B cell (primary cell): ENCODE data around the gene MRS2. TPM values are rescaled to one million over a fixed set of nuclear protein-coding genes. Genes with fewer than 3 reads are reported as not detected.
A peak's percentile ranks its signal among the peaks of the same experiment; 100 is the strongest.

Experiments used
- ATAC-seq: fragments of 200-7000 bp; cut with Tn5 transposase; one replicate; pipeline ENCODE4 v1.10.0; 2021; ENCODE audit warnings: low read depth, mild to moderate bottlenecking, moderate number of reproducible peaks, moderate library complexity
- CTCF ChIA-PET: fragments of 350-600 bp; sonication (Branson Sonifier 250); formaldehyde crosslinking; loops from one replicate; lab custom pipeline; 2021; ENCODE audit warnings: antibody characterized with exemption, inconsistent platforms; lab: Charles Lee
- POLR2A ChIA-PET: fragments of 350-600 bp; sonication (Branson Sonifier 250); formaldehyde crosslinking; loops from one replicate; lab custom pipeline; 2021; ENCODE audit warnings: antibody characterized with exemption; lab: Charles Lee
- DNase-seq: peaks from one replicate; pipeline ENCODE4 v3.0.0; 2013
- H2AFZ ChIP-seq: 2 replicates; pipeline ENCODE4 v1.6.1; 2012; ENCODE audit warnings: mild to moderate bottlenecking, low read depth, low read length; ENCODE audit not compliant: insufficient read depth, poor library complexity, severe bottlenecking
- H3K27ac ChIP-seq, 2 donors: 1 replicate in 1 of 2; 2 replicates in 1 of 2; pipeline ENCODE4 v1.5.1; 2012 to 2013; ENCODE audit warnings: low read length in 2 of 2, mild to moderate bottlenecking in 2 of 2, moderate library complexity in 1 of 2
- H3K27me3 ChIP-seq, 4 experiments: fragments of 200-600 bp in 1 of 4; sonication (generic) in 1 of 4; replicated peaks in 1 of 4; 1 replicate in 2 of 4; 2 replicates in 2 of 4; pipeline versions ENCODE4 v1.6.1 to v1.7.0; 2013 to 2016; ENCODE audit warnings: low read length in 3 of 4, mild to moderate bottlenecking in 2 of 4, mixed read lengths in 1 of 4, moderate library complexity in 1 of 4; ENCODE audit not compliant: insufficient read depth in 4 of 4, control insufficient read depth in 3 of 4; ENCODE audit errors: control extremely low read depth in 1 of 4
- H3K36me3 ChIP-seq, 2 experiments: replicated peaks in 1 of 2; 1 replicate in 1 of 2; 2 replicates in 1 of 2; pipeline versions ENCODE4 v1.6.1 to v1.7.1; 2013; ENCODE audit warnings: low read length in 1 of 2; ENCODE audit not compliant: insufficient read depth in 2 of 2, control insufficient read depth in 1 of 2; ENCODE audit errors: control extremely low read depth in 1 of 2, extremely low read depth in 1 of 2
- H3K4me1 ChIP-seq, 2 donors: fragments of 200-600 bp in 1 of 2; sonication (generic) in 1 of 2; 1 replicate in 1 of 2; 2 replicates in 1 of 2; pipeline versions ENCODE4 v1.5.1 to v1.6.1; 2013 to 2017; ENCODE audit warnings: low read length in 2 of 2; ENCODE audit not compliant: control insufficient read depth in 2 of 2, insufficient read depth in 2 of 2
- H3K4me2 ChIP-seq: replicated peaks from 2 replicates; pipeline ENCODE3; 2012; ENCODE audit warnings: mild to moderate bottlenecking, low read depth, low read length; ENCODE audit not compliant: poor library complexity, severe bottlenecking
- H3K4me3 ChIP-seq, 5 experiments: fragments of 200-600 bp in 1 of 5; sonication (generic) in 1 of 5; 1 replicate in 3 of 5; 2 replicates in 2 of 5; pipeline versions ENCODE4 v1.5.1 to v1.7.0; 2011 to 2016; ENCODE audit warnings: low read length in 4 of 5, mild to moderate bottlenecking in 4 of 5, low read depth in 2 of 5, control low read depth in 1 of 5, moderate library complexity in 1 of 5; ENCODE audit not compliant: insufficient read depth in 1 of 5; ENCODE audit errors: control extremely low read depth in 1 of 5, extremely low read depth in 1 of 5
- H3K79me2 ChIP-seq: fragments of 200-600 bp; sonication (generic); one replicate; pipeline ENCODE4 v1.6.0; 2016; ENCODE audit warnings: low read length; ENCODE audit not compliant: control insufficient read depth, insufficient read depth
- H3K9ac ChIP-seq: fragments of 200-600 bp; sonication (generic); 2 replicates; pipeline ENCODE4 v1.6.1; 2017; ENCODE audit warnings: mild to moderate bottlenecking, low read length, moderate library complexity
- H3K9me3 ChIP-seq, 3 donors: one replicate each; pipeline versions ENCODE4 v1.6.1 to v1.7.1; 2013; ENCODE audit warnings: low read length in 2 of 3; ENCODE audit not compliant: control insufficient read depth in 2 of 3, insufficient read depth in 1 of 3; ENCODE audit errors: control extremely low read depth in 1 of 3
- H4K20me1 ChIP-seq: 2 replicates; pipeline ENCODE4 v1.6.0; 2012; ENCODE audit warnings: mild to moderate bottlenecking, low read length; ENCODE audit not compliant: insufficient read depth, control insufficient read depth, poor library complexity, severe bottlenecking
- H3K27ac Mint-ChIP-seq: one replicate; pipeline ENCODE4 v1.8.0; 2021; ENCODE audit warnings: mixed read lengths
- H3K27me3 Mint-ChIP-seq: one replicate; pipeline ENCODE4 v1.8.0; 2021; ENCODE audit warnings: mixed read lengths
- H3K4me1 Mint-ChIP-seq: one replicate; pipeline ENCODE4 v1.8.0; 2021; ENCODE audit warnings: mixed read lengths
- H3K4me3 Mint-ChIP-seq: one replicate; pipeline ENCODE4 v1.8.0; 2021; ENCODE audit warnings: mixed read lengths
- H3K9me3 Mint-ChIP-seq: one replicate; pipeline ENCODE4 v1.8.0; 2022; ENCODE audit warnings: mixed read lengths; ENCODE audit not compliant: insufficient read depth
- EZH2 ChIP-seq: IDR thresholded peaks from 2 replicates; pipeline ENCODE4 v1.6.1; 2012; ENCODE audit warnings: borderline replicate concordance, low read depth, mild to moderate bottlenecking, moderate library complexity, low read length; ENCODE audit not compliant: insufficient read depth, poor library complexity, severe bottlenecking
- WGBS: methylation state at CpG from one replicate; pipeline ENCODE4 v1.1.5; 2013; ENCODE audit warnings: missing lambda C conversion rate; ENCODE audit not compliant: insufficient coverage; 5-methylcytosine and 5-hydroxymethylcytosine counted together
- intact Hi-C: fragments of 100-400 bp; cut with micrococcal nuclease; formaldehyde crosslinking; loops from one replicate; pipeline ENCODE4 v1.10.0; 2022
- polyA plus RNA-seq: library from polyadenylated mRNA; depleted of rRNA; stranded (reverse); fragments of >200 nt; gene quantifications from 2 replicates; pipeline ENCODE4 v1.2.3, GENCODE V29; 2012
- total RNA-seq, 2 donors: library from RNA; stranded (reverse); fragments of 120-200 nt in 1 of 2; gene quantifications; 1 replicate in 1 of 2; 2 replicates in 1 of 2; pipeline versions ENCODE4 v1.2.3 to v1.2.4, GENCODE V29; 2013 to 2022
- TF ChIP-seq, protein P1 (sequence below): fragments of 200-600 bp; IDR thresholded peaks from one replicate; pipeline ENCODE4 v1.8.0; 2022; ENCODE audit warnings: antibody characterized with exemption, mild to moderate bottlenecking

Gene MRS2
- total and polyA plus RNA-seq, 2 donors (not counting 1 experiment from before 2014, with no cell fraction given): 16.0 to 25.5 TPM

DNA sequence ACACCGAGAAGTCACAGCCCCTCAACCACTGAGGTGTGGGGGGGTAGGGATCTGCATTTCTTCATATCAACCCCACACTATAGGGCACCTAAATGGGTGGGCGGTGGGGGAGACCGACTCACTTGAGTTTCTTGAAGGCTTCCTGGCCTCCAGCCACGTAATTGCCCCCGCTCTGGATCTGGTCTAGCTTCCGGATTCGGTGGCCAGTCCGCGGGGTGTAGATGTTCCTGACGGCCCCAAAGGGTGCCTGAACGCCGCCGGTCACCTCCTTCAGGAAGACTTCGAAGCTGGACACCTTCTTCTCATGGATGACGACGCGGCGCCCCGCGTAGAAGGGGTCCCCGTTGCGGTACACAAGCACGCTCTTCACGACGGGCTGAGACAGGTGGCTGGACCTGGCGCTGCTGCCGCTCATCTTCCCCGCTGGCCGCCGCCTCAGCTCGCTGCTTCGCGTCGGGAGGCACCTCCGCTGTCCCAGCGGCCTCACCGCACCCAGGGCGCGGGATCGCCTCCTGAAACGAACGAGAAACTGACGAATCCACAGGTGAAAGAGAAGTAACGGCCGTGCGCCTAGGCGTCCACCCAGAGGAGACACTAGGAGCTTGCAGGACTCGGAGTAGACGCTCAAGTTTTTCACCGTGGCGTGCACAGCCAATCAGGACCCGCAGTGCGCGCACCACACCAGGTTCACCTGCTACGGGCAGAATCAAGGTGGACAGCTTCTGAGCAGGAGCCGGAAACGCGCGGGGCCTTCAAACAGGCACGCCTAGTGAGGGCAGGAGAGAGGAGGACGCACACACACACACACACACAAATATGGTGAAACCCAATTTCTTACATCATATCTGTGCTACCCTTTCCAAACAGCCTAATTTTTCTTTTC, 45.2 kb upstream of the MRS2 start, which contains the start of gene DCDC2:
Gene DCDC2 (minus strand): TSS at position 724 of the 883 bp plus-strand sequence. CDS start 309 bp downstream, at position 415.
- H3K79me2 ChIP-seq: no peaks in the 10 kb centered on the region
- CTCF ChIA-PET: no interaction called here
- POLR2A ChIA-PET: no interaction called here
- H3K27me3 ChIP-seq: peaks cover 0 to 14% (median 4%) of the 10 kb centered on the region in 4 experiments
- Mint-ChIP-seq H3K27me3 (peaks cover 12% of the 10 kb centered on the region), H3K27ac (no peak within 1 kb of the TSS), H3K4me1 (peaks cover 26% of the 10 kb centered on the region), H3K9me3 (no peaks in the 10 kb centered on the region), H3K4me3 (peak within 1 kb of the TSS; percentile 86)
- no peaks in the 10 kb centered on the region for H4K20me1 ChIP-seq
- H3K4me2 ChIP-seq: peak within 1 kb of the TSS; percentile 71
- intact Hi-C loops: no loop called here
- peak within 1 kb of the TSS; percentile 21 to 45 (median 39) for H3K4me3 ChIP-seq
- peak within 1 kb of the TSS; percentile 76 for H2AFZ ChIP-seq
- TF ChIP-seq, protein P1, sequence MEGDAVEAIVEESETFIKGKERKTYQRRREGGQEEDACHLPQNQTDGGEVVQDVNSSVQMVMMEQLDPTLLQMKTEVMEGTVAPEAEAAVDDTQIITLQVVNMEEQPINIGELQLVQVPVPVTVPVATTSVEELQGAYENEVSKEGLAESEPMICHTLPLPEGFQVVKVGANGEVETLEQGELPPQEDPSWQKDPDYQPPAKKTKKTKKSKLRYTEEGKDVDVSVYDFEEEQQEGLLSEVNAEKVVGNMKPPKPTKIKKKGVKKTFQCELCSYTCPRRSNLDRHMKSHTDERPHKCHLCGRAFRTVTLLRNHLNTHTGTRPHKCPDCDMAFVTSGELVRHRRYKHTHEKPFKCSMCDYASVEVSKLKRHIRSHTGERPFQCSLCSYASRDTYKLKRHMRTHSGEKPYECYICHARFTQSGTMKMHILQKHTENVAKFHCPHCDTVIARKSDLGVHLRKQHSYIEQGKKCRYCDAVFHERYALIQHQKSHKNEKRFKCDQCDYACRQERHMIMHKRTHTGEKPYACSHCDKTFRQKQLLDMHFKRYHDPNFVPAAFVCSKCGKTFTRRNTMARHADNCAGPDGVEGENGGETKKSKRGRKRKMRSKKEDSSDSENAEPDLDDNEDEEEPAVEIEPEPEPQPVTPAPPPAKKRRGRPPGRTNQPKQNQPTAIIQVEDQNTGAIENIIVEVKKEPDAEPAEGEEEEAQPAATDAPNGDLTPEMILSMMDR: no peak
- TF ChIP-seq EZH2: no peak
- H3K36me3 ChIP-seq: no peaks in the 10 kb centered on the region
- H3K27ac ChIP-seq: no peak within 1 kb of the TSS
- 17% methylated on average over 58 of the region's 61 CpGs for WGBS
- peaks cover 0 to 12% (median 0%) of the 10 kb centered on the region in 3 donors for H3K9me3 ChIP-seq
- peaks cover 9 to 23% of the 10 kb centered on the region in 2 donors for H3K4me1 ChIP-seq
- peak; percentile 9 for ATAC-seq
- DNase-seq: peak; percentile 57
- H3K9ac ChIP-seq: peak within 1 kb of the TSS; percentile 51
